Spleen (tissue), 7 donors: Measurements from ENCODE around the gene CPNE2.
"Not testable (repeated sequence)": the region's sequence is repeated elsewhere in the genome, so short reads cannot be mapped to it uniquely, and the experiment has no call there.

Source experiments
- POLR2A ChIP-seq, 3 donors: fragments of 450-650 bp; IDR thresholded peaks; one replicate each; pipeline ENCODE4 v1.5.1; 2017; ENCODE audit warnings: antibody characterized with exemption in 3 of 3, mild to moderate bottlenecking in 1 of 3
- TF ChIP-seq, protein P1 (sequence below), 11 experiments: fragments of 200-600 bp in 7 of 11; fragments of 450-650 bp in 4 of 11; sonication (generic) in 4 of 11; IDR thresholded peaks in 8 of 11; conservative IDR thresholded peaks in 3 of 11; 1 replicate in 7 of 11; 2 replicates in 4 of 11; pipeline versions ENCODE4 v1.4.0 to v1.8.0; 2016 to 2021; ENCODE audit warnings: antibody characterized with exemption in 11 of 11, inconsistent platforms in 4 of 11, mild to moderate bottlenecking in 1 of 11
- donor health status: DM: no; HTN: no; CAD: no; lungs with moderate emphysema.
- donor health status: DM: no; HTN: no; CAD: no.
- donor health status: DM: no; HTN: no; CAD: no.

DNA sequence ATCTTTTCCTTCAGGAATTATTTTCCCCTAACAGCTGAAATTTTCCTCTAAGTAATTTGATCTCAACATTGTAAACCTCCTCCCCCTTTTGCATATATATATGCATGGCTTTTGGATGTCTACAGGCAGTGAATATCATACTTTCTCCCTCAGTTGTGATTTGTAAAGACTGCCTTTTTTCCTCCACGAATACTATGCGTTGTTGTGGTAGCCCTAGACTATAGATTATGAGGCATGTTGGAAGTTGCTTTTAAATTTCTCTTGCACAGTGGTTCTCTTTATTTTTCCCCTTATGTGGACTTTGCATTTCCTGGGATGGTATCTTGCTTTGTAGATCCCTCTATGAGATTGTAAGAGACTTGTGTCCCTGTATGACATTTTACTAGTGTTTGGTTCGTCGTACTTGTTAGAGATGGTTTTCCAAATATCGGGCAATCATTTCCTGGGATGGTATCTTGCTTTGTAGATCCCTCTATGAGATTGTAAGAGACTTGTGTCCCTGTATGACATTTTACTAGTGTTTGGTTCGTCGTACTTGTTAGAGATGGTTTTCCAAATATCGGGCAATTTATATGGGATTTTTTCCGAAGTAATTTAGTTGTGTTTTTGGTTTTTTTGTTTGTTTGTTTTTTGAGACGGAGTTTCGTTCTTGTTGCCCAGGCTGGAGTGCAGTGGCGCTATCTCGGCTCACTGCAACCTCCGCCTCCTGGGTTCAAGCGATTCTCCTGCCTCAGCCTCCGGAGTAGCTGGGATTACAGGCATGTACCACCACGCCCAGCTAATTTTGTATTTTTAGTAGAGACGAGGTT lies 95.7 kb downstream of the CPNE2 start:
- TF ChIP-seq, protein P1, sequence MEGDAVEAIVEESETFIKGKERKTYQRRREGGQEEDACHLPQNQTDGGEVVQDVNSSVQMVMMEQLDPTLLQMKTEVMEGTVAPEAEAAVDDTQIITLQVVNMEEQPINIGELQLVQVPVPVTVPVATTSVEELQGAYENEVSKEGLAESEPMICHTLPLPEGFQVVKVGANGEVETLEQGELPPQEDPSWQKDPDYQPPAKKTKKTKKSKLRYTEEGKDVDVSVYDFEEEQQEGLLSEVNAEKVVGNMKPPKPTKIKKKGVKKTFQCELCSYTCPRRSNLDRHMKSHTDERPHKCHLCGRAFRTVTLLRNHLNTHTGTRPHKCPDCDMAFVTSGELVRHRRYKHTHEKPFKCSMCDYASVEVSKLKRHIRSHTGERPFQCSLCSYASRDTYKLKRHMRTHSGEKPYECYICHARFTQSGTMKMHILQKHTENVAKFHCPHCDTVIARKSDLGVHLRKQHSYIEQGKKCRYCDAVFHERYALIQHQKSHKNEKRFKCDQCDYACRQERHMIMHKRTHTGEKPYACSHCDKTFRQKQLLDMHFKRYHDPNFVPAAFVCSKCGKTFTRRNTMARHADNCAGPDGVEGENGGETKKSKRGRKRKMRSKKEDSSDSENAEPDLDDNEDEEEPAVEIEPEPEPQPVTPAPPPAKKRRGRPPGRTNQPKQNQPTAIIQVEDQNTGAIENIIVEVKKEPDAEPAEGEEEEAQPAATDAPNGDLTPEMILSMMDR (IDR thresholded peaks at IDR 0.05 in 8 of 11, conservative IDR thresholded peaks at IDR 0.05 in 3 of 11) = not testable (repeated sequence)
- TF ChIP-seq POLR2A (IDR thresholded peaks at IDR 0.05) = not testable (repeated sequence)
